HepG2 (cell line): ENCODE data around the gene FASTKD3.

Experiments used
- ARNT ChIP-seq: fragments of 450-650 bp; IDR thresholded peaks from 2 replicates; pipeline ENCODE4 v1.6.1; 2017
- CHD2 ChIP-seq: IDR thresholded peaks from 2 replicates; pipeline ENCODE4 v1.6.1; 2011; ENCODE audit warnings: low read depth, low read length, improper control_type of control experiment
- CTCF ChIP-seq: sonication (generic); formaldehyde crosslinking; IDR thresholded peaks from 2 replicates; pipeline ENCODE4 v1.5.0; 2020; ENCODE audit warnings: mild to moderate bottlenecking, missing genetic modification reagents, moderate library complexity
- EZH2 ChIP-seq: conservative IDR thresholded peaks from 2 replicates; pipeline ENCODE4 v1.6.1; 2012; ENCODE audit warnings: mild to moderate bottlenecking, low read depth, low read length, moderate library complexity
- HDAC2 ChIP-seq: sonication (generic); formaldehyde crosslinking; IDR thresholded peaks from 2 replicates; pipeline ENCODE4 v1.4.0; 2020; ENCODE audit warnings: missing genetic modification reagents
- KDM1A ChIP-seq: IDR thresholded peaks from 2 replicates; pipeline ENCODE4 v1.6.1; 2016; ENCODE audit warnings: missing compliant biosample characterization
- MAZ ChIP-seq, 2 experiments: sonication (generic) in 1 of 2; formaldehyde crosslinking in 1 of 2; IDR thresholded peaks; 2 replicates each; pipeline versions ENCODE4 v1.5.0 to v1.6.1; 2012 to 2020; ENCODE audit warnings: low read depth in 2 of 2, mild to moderate bottlenecking in 2 of 2, borderline replicate concordance in 1 of 2, improper control_type of control experiment in 1 of 2, low read length in 1 of 2, missing genetic modification reagents in 1 of 2, moderate library complexity in 1 of 2
- POLR2A ChIP-seq, 2 experiments: IDR thresholded peaks; 2 replicates each; pipeline ENCODE4 v1.6.1; 2011; ENCODE audit warnings: low read depth in 2 of 2, low read length in 2 of 2, mild to moderate bottlenecking in 1 of 2, moderate library complexity in 1 of 2; ENCODE audit not compliant: insufficient read depth in 1 of 2
- REST ChIP-seq, 2 experiments: IDR thresholded peaks; 2 replicates each; pipeline ENCODE4 v1.6.1; 2011 to 2012; ENCODE audit warnings: low read length in 2 of 2, borderline replicate concordance in 1 of 2, low read depth in 1 of 2, mild to moderate bottlenecking in 1 of 2, moderate library complexity in 1 of 2
- USF2 ChIP-seq, 2 experiments: sonication (generic) in 1 of 2; formaldehyde crosslinking in 1 of 2; IDR thresholded peaks; 2 replicates each; pipeline versions ENCODE4 v1.5.1 to v1.6.1; 2011 to 2020; ENCODE audit warnings: borderline replicate concordance in 1 of 2, low read depth in 1 of 2, low read length in 1 of 2, mild to moderate bottlenecking in 1 of 2, missing genetic modification reagents in 1 of 2, moderate library complexity in 1 of 2
- ZBTB14 ChIP-seq: sonication (generic); formaldehyde crosslinking; IDR thresholded peaks from 2 replicates; pipeline ENCODE4 v1.4.0; 2020; ENCODE audit warnings: missing genetic modification reagents
- ZBTB26 ChIP-seq: IDR thresholded peaks from 2 replicates; pipeline ENCODE4 v1.6.1; 2016; ENCODE audit warnings: missing compliant biosample characterization, missing genetic modification reagents, borderline replicate concordance
- ZNF691 ChIP-seq: sonication (generic); formaldehyde crosslinking; IDR thresholded peaks from 2 replicates; pipeline ENCODE4 v1.4.0; 2020; ENCODE audit warnings: missing genetic modification reagents, low read depth, mild to moderate bottlenecking, borderline replicate concordance
- ZSCAN22 ChIP-seq: sonication (generic); formaldehyde crosslinking; IDR thresholded peaks from 2 replicates; pipeline ENCODE4 v1.4.0; 2020; ENCODE audit warnings: mild to moderate bottlenecking, missing genetic modification reagents

- TF ChIP-seq ZNF691 (CRISPR knock-in tag) (no peak), CTCF (CRISPR knock-in tag) (no peak), POLR2A (IDR thresholded peaks at IDR 0.05; ENCODE audit: insufficient read depth in 1 of 2, low read depth in 2 of 2, low read length in 2 of 2) (no peak), CHD2 (no peak), KDM1A (CRISPR knock-in tag) (no peak), ZBTB14 (CRISPR knock-in tag) (no peak), MAZ (IDR thresholded peaks at IDR 0.05; ENCODE audit: borderline replicate concordance, low read depth, low read length) (no peak), MAZ (CRISPR knock-in tag; IDR thresholded peaks at IDR 0.05; ENCODE audit: low read depth) (no peak), ZBTB26 (CRISPR knock-in tag) (no peak), HDAC2 (no peak), REST (IDR thresholded peaks at IDR 0.05; ENCODE audit: borderline replicate concordance in 1 of 2, low read depth in 1 of 2, low read length in 2 of 2) (no peak), ARNT (no peak), EZH2 (no peak), USF2 (IDR thresholded peaks at IDR 0.05; ENCODE audit: low read depth, low read length) (no peak), USF2 (CRISPR knock-in tag; IDR thresholded peaks at IDR 0.05; ENCODE audit: borderline replicate concordance) (no peak), ZSCAN22 (CRISPR knock-in tag) (no peak)
These were observed 6.3 kb upstream of the FASTKD3 start for GRCh38 chr5:7875151-7875550.
